ENCODE measurements around the gene GPRIN1. TPM values are rescaled to one million over a fixed set of nuclear protein-coding genes. Genes with fewer than 3 reads are reported as not detected.

GPRIN1 gene
- total and polyA plus RNA-seq, 2 donors (not counting 1 experiment from before 2014, with no cell fraction given), result 0.72 to 2.1 TPM

- ChIA-PET POLR2A (no interaction called here), CTCF (interaction anchor here (0.9 to 2.7 kb wide), 2 partner anchors 19 to 63 kb away, joined by 3 to 10 read pairs; no protein-coding TSS in a partner anchor)
- intact Hi-C loops (cut with micrococcal nuclease), result loop anchor here (1.0 kb wide), 1 partner anchor 181 kb away; the partner anchor contains the start of gene CLTB
- Histone ChIP-seq H4K20me1 (ENCODE audit: control insufficient read depth, insufficient read depth, low read length, poor library complexity, severe bottlenecking) (no peaks in the 10 kb centered on the region), H3K4me1 (ENCODE audit: control insufficient read depth in 2 of 2, insufficient read depth in 2 of 2, low read length in 2 of 2) (peaks cover 0 to 10% of the 10 kb centered on the region in 2 donors), H3K4me2 (replicated peaks; ENCODE audit: low read depth, low read length, poor library complexity, severe bottlenecking) (peak overlapping the region; percentile 85), H3K27me3 (replicated peaks in 1 of 4; ENCODE audit: control extremely low read depth in 1 of 4, control insufficient read depth in 3 of 4, insufficient read depth in 4 of 4, low read length in 3 of 4) (peaks cover 0 to 14% (median 3%) of the 10 kb centered on the region in 4 experiments), H3K79me2 (ENCODE audit: control insufficient read depth, insufficient read depth, low read length) (no peaks in the 10 kb centered on the region), H3K27ac (ENCODE audit: low read length in 2 of 2) (no peak overlapping the region), H3K36me3 (replicated peaks in 1 of 2; ENCODE audit: control extremely low read depth in 1 of 2, control insufficient read depth in 1 of 2, extremely low read depth in 1 of 2, insufficient read depth in 2 of 2, low read length in 1 of 2) (peaks cover 0 to 2% of the 10 kb centered on the region in 2 experiments), H3K9me3 (ENCODE audit: control extremely low read depth in 1 of 3, control insufficient read depth in 2 of 3, insufficient read depth in 1 of 3, low read length in 2 of 3) (peaks cover 0 to 3% (median 0%) of the 10 kb centered on the region in 3 donors), H2AFZ (ENCODE audit: insufficient read depth, low read depth, low read length, poor library complexity, severe bottlenecking) (peak overlapping the region; percentile 72), H3K9ac (ENCODE audit: low read length) (peak overlapping the region; percentile 45), H3K4me3 (ENCODE audit: control extremely low read depth in 1 of 5, extremely low read depth in 1 of 5, insufficient read depth in 1 of 5, low read depth in 2 of 5, low read length in 4 of 5) (peak overlapping the region in 1 of 5 experiments; percentile 39)
- Mint-ChIP-seq H3K9me3 (ENCODE audit: insufficient read depth) (no peaks in the 10 kb centered on the region), H3K4me1 (peaks cover 7% of the 10 kb centered on the region), H3K27ac (no peak overlapping the region), H3K27me3 (no peaks in the 10 kb centered on the region), H3K4me3 (peak overlapping the region; percentile 39)
- DNase-seq (no peak), ATAC-seq (ENCODE audit: low read depth) (no peak)
- 66% methylated on average over 47 of the region's 47 CpGs for WGBS (ENCODE audit: insufficient coverage)
- no peak for TF ChIP-seq CTCF (IDR thresholded peaks at IDR 0.05)
- TF ChIP-seq EZH2 (IDR thresholded peaks at IDR 0.05; ENCODE audit: borderline replicate concordance, insufficient read depth, low read depth, low read length, poor library complexity, severe bottlenecking), result no peak
Observed at GRCh38 chr5:176597417-176598389, 12.3 kb downstream of the GPRIN1 start.

Measured in B cell (primary cell).